Stimulated activated CD8-positive, alpha-beta memory T cell treated with anti-CD3 and anti-CD28 coated beads, Interleukin-12 subunit alpha, Interleukin-12 subunit beta, amount 100 ng/mL, for 4 hours (primary cell): Measurements from ENCODE around the gene EHHADH.

ENCODE experiments used
- DNase-seq: peaks from one replicate; pipeline ENCODE4 v3.0.0-alpha.2; 2020; ENCODE audit warnings: low read depth

The EHHADH gene

GRCh38 chr3:185144784-185145183 lies 109.1 kb downstream of the EHHADH start:
- no peak for DNase-seq
